ENCODE results near the gene ZNF783.

- TF ChIP-seq CTCF (optimal IDR thresholded peaks at IDR 0.05 in 1 of 3, IDR thresholded peaks at IDR 0.05 in 1 of 3, conservative IDR thresholded peaks at IDR 0.05 in 1 of 3; ENCODE audit: extremely low read depth in 1 of 3, insufficient read depth in 2 of 3, low read length in 3 of 3), result no peak
- TF ChIP-seq EZH2 (IDR thresholded peaks at IDR 0.05; ENCODE audit: low read length), result no peak
Measured at GRCh38 chr7:149329766-149330334, 67.9 kb downstream of the ZNF783 start.
